Stimulated activated CD4-positive, alpha-beta T cell treated with anti-CD3 and anti-CD28 coated beads, Interleukin-12 subunit alpha, Interleukin-12 subunit beta, amount 100 ng/mL, for 4 hours (primary cell): ENCODE measurements around the gene ARF6.

Experiments
- DNase-seq: peaks from one replicate; pipeline ENCODE4 v3.0.0-alpha.2; 2020

ARF6 gene

GRCh38 chr14:49945448-49946319 lies 52.8 kb downstream of the ARF6 start:
- DNase-seq: no peak
